ENCODE data around the gene BHMT. TPM values are rescaled to one million over a fixed set of nuclear protein-coding genes. Genes with fewer than 3 reads are reported as not detected.
"Not testable (repeated sequence)": the region's sequence is repeated elsewhere in the genome, so short reads cannot be mapped to it uniquely, and the experiment has no call there.

Gene BHMT
- total RNA-seq, 1 experiment from 2014 or later, result not detected

DNA sequence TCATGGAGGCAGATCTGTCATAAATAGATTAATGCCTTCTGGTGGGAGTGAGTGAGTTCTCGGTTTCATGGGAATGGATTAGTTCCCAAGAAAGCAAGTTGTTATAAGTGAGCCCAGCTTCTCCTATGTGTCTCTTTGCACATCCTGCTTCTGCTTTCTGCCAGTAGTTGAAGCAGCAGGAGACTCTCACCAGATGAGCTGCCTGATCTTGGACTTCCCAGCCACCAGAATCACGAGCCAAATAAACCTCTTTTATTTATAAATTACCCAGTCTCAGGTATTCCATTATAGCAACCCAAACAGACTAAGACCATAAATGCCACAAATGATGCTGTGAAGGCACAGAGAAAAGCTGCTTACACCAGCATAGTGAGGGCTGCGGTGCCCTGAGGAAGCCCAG lies 28.9 kb downstream of the BHMT start:
- Histone ChIP-seq H3K4me3 (no peak overlapping the region), H3K9me3 (no peaks in the 10 kb centered on the region), H3K27me3 (no peaks in the 10 kb centered on the region), H3K36me3 (no peaks in the 10 kb centered on the region)
- DNase-seq, result no peak

DNA sequence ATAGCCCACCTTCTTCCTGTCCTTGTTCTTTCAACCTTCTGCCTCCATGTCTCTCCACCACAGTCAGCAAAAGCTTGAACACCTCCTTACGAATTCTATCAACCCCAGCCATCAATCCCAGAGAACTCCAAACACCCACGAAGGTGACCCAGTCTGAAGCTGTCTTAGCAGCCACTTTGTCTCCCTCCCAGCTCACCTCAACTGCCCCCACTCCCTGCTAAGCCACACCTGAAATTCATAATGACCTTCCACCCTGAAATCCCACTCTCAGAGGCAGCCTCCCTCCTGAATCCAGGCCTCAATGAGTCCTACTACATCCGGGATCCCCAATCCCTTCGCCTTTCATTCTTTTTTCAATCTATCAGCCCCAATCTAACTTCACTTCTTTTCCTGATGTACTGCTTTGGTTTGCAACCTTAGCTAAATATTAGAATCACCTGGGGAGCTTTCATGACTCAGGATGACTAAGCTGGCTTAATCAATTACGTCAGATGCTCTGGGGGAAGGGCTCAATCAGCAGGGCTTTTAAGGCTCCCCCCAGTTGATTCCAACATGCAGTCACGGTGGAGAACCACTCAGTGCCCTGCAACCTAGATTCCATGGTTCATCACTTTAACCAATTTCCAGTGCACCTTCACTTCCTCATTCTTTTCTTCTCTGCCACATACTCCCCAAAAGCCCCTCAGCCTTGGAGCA lies 32.2 kb downstream of the BHMT start:
- Histone ChIP-seq H3K27me3 (no peaks in the 10 kb centered on the region), H3K36me3 (no peaks in the 10 kb centered on the region), H3K9me3 (no peaks in the 10 kb centered on the region), H3K4me3 (no peak overlapping the region)
- no peak for DNase-seq

DNA sequence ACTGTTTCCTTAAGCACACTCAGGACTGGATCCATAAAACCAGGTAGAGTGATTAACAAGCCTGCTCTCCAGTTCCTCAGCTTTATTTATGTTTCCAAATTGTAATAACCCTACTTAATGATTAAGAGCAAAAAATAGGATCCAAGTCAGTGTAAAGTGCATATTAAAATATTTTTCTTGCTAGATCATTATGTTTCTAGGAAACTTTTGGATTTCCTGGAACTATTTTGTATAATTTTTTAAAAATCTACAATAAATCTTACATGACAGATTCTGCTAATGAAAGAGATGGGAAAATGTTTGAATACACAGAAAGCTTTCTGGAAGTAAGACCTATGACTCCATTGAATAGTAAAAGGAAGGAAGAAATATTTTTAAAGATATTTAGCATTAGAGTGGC lies 35.5 kb downstream of the BHMT start:
- no peaks in the 10 kb centered on the region for H3K27me3 ChIP-seq
- H3K9me3 ChIP-seq, result no peaks in the 10 kb centered on the region
- no peak for DNase-seq
- H3K36me3 ChIP-seq, result no peaks in the 10 kb centered on the region
- no peak overlapping the region for H3K4me3 ChIP-seq

DNA sequence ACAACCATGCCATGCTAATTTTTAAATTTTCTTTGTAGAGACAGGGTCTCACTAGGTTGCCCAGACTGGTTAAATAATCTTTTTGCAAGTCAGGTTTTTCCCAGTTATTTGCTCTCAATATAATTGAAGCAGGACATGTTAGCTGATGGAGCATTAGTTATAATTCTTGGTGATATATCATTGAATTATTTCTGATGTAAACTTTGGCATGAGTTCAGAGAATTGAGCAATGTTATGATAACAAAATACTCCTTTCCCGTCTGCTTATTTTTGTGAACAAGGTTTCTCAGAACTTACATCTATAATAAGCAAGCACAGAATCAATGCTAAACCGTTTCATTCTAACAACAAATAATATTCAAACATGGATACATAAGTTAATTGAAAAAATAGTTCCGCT lies 37.8 kb downstream of the BHMT start:
- Histone ChIP-seq H3K9me3 (no peaks in the 10 kb centered on the region), H3K27me3 (no peaks in the 10 kb centered on the region), H3K4me3 (no peak overlapping the region), H3K36me3 (no peaks in the 10 kb centered on the region)
- no peak for DNase-seq

DNA sequence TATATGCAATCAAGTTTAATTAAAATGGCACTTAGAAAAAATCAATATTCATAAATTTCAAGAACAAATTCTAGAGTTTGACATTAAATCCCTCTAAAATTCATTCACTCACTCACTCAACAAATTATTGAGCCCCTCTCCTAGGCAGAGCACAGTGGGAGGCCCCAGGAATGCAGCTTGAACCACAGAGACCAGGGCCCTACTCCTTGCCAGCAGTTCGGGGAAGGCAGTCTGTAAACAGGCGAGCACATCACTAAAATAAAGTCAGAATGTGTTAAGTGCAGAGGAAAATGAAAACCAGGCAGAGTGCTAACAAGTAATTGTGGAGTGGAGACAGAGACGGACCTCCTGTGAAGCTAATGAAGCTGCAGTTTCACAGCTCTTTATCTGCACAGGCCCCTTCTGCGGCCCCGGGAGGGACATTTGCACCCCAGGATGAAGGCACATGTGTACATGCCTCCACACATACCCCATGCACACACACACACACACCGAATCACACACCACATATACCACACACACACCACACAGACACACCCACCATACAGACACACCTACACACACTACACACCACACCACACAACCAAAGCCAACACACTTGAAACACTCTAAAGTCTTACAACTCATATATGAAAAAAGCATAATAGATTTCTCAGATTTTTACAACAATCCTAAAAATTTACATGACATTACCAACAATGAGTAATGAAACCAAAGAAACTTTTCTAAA lies 40.5 kb downstream of the BHMT start:
- H3K9me3 ChIP-seq, result no peaks in the 10 kb centered on the region
- no peak overlapping the region for H3K4me3 ChIP-seq
- no peaks in the 10 kb centered on the region for H3K27me3 ChIP-seq
- DNase-seq, result no peak
- H3K36me3 ChIP-seq, result no peaks in the 10 kb centered on the region

DNA sequence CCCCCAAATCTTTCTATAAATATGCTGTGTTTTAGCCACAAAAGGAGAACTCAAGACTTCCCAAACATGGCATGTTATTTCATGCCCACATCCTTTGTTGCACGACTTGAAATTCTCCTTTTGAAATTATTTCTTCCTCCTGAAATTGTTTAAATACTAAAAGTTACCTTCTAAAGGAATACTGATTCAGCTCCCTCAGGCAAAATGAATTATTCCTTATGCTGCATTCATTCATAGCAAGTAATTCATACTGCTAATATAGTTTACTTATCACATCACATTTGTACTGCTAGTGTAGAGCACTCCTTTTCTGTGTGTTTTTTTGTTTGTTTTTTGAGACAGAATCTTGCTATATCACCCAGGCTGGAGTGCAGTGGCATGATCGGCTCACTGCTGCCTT lies 45.7 kb downstream of the BHMT start:
- no peak for DNase-seq
- no peaks in the 10 kb centered on the region for H3K9me3 ChIP-seq
- H3K4me3 ChIP-seq, result no peak overlapping the region
- no peaks in the 10 kb centered on the region for H3K27me3 ChIP-seq
- no peaks in the 10 kb centered on the region for H3K36me3 ChIP-seq

DNA sequence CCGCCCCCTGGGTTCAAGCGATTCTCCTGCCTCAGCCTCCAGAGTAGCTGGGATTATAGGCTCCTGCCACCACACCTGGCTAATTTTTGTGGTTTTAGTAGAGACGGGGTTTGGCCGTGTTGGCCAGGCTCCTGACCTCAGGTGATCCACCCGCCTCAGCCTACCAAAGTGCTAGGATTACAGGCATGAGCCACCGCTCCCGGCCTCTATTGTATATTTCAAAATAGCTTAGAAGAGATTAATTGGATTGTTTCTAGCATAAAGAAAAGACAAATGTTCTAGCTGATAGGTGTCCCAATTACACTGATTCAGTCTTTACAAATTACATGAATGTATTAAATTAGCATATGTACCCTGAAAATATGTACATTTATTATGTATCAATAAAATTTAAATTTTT lies 50.0 kb downstream of the BHMT start:
- not testable (repeated sequence) for H3K27me3 ChIP-seq, DNase-seq, H3K9me3 ChIP-seq, H3K4me3 ChIP-seq, H3K36me3 ChIP-seq

DNA sequence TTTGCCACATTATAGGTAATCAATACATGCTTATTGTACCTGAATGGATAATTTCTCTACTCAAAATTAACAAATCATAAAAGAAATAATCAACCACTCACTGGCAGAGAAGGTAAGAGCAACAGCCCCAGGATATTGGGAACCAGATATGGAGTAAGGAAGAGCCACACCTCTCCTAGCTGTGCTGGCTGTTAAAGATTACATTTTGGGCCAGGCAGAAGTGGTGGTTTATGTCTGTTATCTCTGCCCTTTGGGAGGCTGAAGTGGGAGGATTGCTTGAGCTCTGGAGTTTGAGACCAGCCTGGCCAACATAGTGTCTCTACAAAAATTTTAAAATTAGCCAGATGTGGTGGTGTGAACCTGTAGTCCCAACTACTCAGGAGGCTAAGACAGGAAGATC lies 56.4 kb downstream of the BHMT start:
- H3K4me3 ChIP-seq, result no peak overlapping the region
- no peak for DNase-seq
- no peaks in the 10 kb centered on the region for H3K9me3 ChIP-seq
- no peaks in the 10 kb centered on the region for H3K27me3 ChIP-seq
- no peaks in the 10 kb centered on the region for H3K36me3 ChIP-seq

DNA sequence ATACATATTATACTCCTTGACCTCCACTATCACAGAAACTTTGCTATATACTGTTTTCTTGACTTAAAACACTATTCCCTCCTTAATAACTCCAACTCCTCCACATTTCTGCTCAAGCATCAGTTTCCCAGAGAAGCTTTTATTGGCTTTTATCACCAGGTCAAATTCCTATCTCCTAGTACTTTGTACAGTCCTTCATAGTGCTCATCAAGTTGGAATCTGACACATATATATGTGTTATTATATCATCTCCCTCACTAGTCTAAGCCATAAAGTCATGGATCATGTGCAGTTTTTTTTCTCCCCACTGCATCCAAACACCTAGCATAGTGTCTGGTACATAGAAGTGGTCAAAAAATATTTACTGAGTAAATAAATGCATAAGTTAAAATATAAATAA lies 59.1 kb downstream of the BHMT start:
- no peaks in the 10 kb centered on the region for H3K9me3 ChIP-seq

DNA sequence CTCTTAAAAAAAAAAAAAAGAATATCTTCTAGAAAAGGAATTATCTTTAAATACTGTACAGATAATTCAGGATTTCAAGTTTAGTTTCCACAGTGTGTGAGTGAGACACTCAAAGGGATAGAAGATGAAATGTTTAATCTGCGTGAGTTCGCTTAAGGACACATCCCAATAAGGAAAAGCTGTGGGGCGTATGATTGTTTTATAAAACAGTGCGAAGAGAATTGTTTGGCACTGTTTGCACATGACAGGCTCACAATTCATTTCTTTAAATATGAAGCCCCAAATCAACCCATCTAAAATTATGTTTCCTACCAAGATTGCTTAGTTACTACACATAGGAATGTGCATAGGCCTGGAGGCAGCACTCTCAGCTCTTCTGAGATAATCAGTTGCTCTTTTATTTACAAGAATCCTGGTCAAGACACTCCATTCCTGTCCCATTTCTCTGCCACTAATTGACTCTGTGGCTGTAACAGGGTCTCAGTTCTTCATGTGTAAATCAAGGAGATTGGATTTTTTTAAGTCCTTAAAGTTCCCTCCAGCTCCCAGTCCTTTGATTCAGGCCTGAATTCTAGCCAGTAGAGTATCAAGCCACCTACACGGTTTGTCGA lies 60.1 kb downstream of the BHMT start:
- Histone ChIP-seq H3K4me3 (no peak overlapping the region), H3K9me3 (no peaks in the 10 kb centered on the region), H3K36me3 (no peaks in the 10 kb centered on the region), H3K27me3 (no peaks in the 10 kb centered on the region)
- DNase-seq, result no peak

More for the DNA sequence above, 59.1 kb downstream of the BHMT start:
- no peaks in the 10 kb centered on the region for H3K27me3 ChIP-seq
- H3K4me3 ChIP-seq, result no peak overlapping the region
- H3K36me3 ChIP-seq, result no peaks in the 10 kb centered on the region
- DNase-seq, result no peak

DNA sequence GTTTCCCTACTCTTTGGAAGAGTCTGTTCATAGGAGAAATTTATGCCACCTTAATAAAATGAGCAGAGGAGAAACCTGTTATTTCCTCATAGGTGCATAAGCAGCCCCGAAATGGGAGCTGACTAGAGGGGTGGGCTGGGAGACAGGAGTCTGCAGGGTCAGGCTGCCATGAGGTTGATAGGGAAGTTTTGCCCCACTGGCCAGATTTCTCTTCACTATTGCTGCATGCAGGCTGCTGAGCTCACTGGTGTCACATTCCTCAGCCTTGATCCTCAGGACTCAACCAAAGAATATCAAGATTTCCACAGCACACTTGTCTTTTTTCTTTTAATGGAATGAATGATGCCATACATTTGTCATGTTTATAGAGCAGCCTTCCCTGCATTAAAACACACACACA lies 60.7 kb downstream of the BHMT start:
- no peak for DNase-seq
- Histone ChIP-seq H3K36me3 (no peaks in the 10 kb centered on the region), H3K4me3 (no peak overlapping the region), H3K9me3 (no peaks in the 10 kb centered on the region), H3K27me3 (no peaks in the 10 kb centered on the region)

DNA sequence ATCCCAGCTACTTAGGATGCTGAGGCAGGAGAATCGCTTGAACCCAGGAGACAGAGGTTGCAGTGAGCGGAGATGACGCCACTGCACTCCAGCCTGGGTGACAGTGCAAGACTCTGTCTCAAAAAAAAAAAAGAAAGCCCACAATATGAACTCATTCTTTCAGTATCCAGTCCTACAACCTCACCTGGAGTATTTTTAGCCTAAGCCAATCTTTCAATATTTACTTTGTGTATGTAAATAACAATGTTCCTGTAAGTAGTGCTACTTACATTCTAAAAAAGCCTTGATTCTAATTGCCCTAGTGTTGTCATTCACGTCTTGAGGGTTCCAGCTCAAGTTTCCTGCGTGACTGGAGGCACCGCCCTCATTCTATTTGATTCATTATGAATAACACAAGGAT lies 62.0 kb downstream of the BHMT start:
- Histone ChIP-seq H3K27me3 (no peaks in the 10 kb centered on the region), H3K4me3 (no peak overlapping the region), H3K36me3 (no peaks in the 10 kb centered on the region), H3K9me3 (no peaks in the 10 kb centered on the region)
- no peak for DNase-seq

DNA sequence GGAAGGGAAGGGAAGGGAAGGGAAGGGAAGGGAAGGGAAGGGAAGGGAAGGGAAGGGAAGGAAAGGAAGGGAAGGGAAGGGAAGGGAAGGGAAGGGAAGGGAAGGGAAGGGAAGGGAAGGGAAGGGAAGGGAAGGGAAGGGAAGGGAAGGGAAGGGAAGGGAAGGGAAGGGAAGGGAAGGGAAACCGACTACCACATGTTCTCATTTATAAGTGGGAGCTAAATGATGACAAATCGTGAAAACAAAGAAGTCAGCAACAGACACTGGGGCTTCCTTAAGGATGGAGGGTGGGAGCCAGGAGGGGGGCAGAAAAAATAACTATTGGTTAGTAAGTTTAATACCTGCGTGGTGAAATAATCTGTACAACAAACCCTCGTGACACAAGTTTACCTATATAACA lies 68.8 kb downstream of the BHMT start:
- not testable (repeated sequence) for H3K9me3 ChIP-seq, H3K4me3 ChIP-seq, H3K36me3 ChIP-seq, DNase-seq, H3K27me3 ChIP-seq

DNA sequence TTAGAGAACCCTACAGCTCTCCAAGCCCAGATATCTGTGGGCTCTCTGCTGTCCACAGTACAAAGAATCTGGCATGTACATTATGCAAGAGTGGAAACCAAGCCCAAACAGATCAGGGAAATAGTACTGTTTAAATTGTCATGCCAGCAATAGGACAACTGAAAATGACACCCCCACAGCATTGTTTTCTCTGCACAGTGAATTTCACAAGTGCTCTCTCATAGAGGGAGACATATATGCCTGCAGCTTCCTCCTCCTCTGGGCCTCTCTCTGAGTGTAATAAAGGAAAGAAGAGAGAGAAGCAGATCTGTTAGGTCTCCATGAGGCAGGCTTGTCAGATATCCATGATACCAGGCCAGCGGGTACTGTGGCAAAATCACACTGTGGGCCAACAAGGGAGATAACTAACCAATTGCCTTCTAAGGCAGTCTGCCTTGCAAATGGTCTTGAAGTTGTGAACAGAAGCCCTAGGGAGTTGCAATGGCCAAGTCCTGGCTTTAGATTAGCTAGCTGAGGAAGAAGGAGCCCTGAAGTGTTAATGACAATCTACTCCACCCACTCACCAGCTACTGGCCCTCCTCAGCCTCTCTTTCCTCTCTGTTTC lies 69.9 kb downstream of the BHMT start:
- Histone ChIP-seq H3K4me3 (no peak overlapping the region), H3K36me3 (no peaks in the 10 kb centered on the region), H3K9me3 (no peaks in the 10 kb centered on the region), H3K27me3 (no peaks in the 10 kb centered on the region)
- DNase-seq, result no peak
